Measurements from ENCODE around the gene DPP6.
A peak's percentile ranks its signal among the peaks of the same experiment; 100 is the strongest.

The DPP6 gene

DNA sequence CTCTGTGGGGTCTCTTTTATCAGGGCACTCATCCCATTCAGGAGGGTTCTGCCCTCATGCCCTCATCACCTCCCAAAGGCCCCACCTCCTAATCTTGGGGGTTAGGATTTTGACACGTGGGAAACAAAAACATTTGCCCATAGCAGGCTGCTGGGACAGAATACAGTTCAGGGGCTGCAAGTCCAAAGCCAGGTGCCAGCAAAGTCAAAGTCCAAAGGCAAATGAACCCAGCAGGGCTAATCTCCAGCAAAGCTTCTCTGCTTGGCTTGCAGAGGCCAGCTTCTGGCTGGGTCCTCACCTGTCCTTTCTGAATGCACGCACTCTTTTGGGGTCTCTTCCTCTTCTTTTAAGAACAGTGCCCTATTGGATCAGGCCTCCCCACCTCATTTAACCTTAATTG, 359.9 kb downstream of the DPP6 start:
- DNase-seq (ENCODE audit: low spot score): no peak

DNA sequence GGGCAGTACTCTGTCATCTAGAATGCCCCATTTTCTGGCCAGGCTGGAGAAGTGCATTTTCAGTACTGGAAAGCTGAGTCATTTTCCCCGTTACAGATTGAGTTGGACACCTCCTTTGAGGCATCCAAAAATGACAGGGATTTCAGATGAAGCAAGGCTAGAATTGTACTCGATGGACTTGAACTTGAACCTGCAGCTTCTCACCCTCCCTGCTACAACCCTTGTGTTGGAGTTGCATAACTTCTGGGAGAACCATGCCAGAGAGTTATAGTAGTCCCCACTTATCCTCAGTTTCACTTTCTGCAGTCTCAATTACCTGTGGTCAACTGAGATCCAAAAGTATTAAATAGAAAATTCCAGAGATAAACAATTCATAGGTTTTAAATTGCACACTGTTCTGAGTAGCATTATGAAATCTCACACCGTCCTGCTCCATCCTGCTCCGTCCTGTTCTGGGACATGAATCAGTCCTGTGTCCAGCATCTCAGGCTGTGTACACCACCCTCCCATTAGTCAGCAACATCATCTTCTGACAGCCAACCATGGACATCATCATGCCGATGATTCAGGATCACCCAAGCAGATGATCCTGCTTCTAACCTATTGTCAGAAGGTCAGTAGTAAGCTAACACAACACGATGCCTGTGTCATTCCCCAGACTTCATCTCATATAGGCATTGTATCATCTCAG, 363.7 kb downstream of the DPP6 start:
- DNase-seq (ENCODE audit: low spot score): no peak

DNA sequence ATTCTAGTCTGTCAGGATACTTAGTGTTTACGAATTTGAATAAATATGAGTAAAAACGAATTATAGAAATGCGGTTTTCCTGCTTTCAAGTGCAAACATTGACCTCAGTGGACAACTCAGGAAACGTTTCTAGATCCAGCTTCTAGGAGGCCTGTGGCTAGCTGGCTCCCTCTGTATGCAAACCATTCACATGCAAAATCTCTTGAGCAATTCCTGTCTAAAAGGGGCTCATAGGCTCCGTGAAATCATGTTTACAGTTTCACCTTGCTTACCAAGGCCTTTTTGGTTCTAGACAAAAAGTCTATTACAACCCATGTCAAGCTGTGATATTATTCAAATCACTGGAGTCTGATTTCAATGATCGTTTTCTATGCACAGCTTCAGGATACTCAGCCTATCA, 364.5 kb downstream of the DPP6 start:
- no peak for DNase-seq (ENCODE audit: low spot score)

DNA sequence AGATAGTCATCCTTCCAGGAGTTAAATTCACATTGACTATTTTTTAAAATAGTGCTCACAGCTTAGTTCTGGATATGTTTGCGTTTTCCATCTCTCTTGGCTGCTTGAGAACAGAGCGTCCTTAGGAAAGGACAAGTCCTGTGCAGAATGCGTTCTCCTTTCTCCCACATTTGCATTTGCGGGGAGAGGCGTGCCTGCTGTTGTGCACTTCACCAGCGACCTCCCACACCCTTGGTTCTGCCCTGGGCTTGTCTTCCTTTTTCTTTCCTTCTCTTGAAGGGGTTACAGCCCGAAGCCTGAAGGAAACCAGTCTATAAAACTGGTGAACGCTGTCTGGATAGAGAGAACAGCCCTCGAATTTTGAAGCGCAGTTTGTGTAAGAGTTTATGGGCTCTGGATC, 367.1 kb downstream of the DPP6 start:
- DNase-seq (ENCODE audit: low spot score): no peak

DNA sequence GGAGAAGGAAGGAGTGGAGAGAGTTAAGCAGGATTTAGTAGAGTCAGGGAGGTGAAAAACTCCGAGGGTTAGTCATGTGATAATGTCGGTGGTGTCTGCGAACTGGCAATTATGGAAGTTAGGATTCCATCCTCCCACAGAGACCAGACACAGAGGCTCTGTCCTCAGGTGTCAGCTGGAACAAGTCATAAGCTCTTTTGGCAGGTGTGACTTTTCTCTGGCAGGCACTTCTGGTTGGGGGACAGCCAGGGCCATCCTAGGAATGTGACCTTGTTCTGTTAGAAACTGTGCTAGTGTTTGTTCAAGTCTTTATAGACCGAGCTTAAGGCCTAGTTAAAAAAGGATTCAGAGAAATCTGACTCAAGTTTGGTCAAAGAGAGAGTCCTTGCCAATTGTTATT, 371.0 kb downstream of the DPP6 start:
- no peak for DNase-seq (ENCODE audit: low spot score)

DNA sequence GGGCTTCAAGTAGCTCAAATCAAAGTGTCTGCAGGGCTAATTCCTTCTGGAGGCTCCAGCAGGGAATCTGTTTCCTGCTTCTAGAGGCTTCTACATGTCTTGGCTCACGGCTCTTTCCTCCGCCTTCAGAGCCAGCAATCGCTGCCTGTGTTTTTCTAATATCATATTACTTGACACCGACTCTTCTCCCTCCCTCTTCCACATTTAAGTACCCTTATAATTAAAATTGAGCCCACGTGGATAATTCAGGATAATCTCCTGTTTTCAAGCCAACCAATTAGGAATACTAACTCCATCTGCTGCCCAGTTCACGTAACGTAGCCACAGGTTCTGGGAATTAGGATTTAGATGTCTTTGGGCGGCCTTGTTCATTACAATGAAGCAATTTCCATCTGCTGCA, 372.2 kb downstream of the DPP6 start:
- peak; percentile 68 for DNase-seq (ENCODE audit: low spot score)

DNA sequence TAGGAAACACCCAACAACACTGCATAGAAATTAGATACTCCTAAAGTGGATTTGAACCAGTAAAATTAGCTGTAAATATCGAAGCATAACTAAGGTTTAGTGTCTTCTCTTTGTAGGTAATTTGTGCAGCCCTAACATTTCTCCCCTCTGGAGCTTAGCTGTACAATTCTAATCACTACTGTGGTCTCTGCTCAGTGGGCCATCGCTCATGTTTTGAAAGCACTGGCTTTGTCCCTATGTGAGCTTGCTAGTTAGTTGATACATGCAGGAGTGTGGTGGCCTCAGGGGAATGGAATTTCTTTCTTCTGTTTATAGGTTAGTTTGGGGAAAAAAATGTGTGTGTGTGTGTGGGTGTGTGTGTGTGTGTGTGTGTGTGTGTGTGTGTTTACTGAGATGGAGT, 373.1 kb downstream of the DPP6 start:
- no peak for DNase-seq (ENCODE audit: low spot score)

DNA sequence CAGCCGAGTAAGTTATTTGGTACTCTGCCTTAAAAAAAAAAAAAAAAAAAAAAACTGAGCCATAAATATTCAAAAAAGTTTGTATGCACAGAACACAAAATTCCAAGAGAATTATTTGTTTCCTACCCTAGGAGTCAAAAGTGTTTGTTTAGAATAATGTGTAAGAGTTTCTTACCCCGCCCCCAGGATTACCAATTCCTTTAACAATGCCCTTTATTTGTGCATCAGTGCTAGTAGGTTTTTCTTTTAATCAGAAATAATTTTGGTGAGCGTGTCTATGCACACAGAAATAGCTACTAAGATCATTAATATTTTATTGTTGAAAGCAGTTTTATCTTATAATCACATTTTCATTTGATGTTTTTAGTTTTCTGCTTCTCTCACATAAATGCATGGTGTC, 374.6 kb downstream of the DPP6 start:
- no peak for DNase-seq (ENCODE audit: low spot score)

DNA sequence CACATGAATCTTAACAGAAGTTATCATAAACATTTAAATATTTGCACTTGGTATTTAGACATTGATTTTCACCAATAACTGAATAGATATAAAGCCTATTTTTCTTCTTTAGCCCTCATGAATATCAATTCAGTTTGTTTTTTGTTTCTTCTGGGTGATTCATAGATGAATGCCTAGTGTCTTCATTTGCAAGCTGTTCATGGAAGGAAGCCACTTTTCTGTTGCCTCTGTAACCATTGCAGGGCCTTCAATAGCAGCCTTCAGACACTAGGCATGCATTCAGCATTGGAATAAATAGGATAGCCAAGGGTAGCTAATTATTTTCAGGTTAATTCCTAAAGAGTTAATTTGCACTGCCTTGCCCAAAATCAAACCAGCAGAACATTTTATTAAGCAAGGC, 375.3 kb downstream of the DPP6 start:
- DNase-seq (ENCODE audit: low spot score): no peak

DNA sequence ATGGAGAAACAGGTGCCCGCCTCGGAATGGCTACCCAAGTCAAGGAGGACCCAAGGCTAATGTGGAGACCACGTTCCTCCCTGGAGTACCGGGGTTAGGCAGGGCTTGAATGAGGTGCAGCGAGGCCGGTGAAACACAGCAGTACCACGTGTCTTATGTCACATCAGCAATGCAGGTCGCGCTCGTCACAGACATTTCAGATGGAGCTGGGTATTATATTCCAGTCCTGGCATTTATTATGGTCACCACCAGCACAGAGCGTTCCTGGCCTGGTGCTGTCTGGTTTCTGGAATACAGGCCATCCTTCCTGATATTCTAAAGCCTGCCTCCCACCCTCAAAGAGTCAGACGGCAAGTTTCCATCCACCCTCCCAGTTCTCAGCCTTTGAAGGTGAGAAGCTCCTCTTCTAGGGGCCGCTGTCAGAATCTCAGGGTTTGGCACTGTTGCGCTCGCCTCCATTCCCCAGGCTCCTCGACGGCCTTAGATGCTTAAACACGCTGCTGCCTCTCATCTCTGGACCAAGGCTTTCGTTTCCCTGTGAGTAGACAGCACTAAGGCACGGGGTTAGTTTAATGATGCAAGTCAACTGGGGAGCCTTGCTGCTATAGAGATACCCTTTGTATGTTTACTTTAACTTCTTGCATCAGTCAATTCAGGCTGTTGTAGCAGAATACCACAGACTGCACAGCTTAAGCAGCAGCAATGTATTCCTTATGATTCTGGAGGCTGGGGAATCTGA, 377.6 kb downstream of the DPP6 start:
- no peak for DNase-seq (ENCODE audit: low spot score)

DNA sequence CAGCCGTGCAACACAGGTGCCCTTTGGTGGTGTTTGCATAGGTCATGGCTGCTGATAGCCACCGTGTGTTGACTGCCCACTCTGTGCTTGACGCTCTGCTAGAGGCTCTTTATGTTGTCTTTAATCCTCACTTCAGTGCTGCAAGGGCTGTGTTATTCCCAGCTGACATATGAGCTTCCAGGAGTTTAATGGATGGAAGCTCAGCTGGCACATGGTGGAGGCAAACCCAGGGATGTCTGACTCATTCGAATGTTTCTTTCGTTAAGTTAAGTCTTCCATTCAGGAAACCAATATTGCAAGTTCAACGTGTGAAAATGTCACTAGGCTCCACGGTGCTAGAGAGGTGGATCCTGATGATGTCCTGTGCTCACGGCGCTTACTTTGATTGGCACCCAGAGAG, 378.4 kb downstream of the DPP6 start:
- no peak for DNase-seq (ENCODE audit: low spot score)

DNA sequence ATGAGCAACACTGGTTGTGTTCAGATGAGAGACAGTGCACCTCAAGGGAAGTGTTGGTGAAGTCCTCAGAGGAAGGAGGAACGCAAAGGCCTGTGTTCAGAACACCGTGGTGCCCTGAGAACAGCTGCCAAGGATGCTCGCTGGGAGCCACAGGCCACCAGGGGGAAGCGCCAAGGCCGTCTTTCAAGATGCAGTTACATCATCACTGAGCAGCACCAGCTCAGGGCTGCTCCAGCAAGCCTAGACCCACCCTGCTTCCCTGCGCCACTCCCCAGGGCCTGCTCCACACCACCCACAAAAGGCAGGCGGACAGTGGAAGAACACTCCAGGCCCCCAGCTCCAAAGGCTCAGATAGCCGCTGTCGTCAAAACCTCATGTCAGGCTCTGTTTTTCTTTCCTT, 378.8 kb downstream of the DPP6 start:
- no peak for DNase-seq (ENCODE audit: low spot score)

DNA sequence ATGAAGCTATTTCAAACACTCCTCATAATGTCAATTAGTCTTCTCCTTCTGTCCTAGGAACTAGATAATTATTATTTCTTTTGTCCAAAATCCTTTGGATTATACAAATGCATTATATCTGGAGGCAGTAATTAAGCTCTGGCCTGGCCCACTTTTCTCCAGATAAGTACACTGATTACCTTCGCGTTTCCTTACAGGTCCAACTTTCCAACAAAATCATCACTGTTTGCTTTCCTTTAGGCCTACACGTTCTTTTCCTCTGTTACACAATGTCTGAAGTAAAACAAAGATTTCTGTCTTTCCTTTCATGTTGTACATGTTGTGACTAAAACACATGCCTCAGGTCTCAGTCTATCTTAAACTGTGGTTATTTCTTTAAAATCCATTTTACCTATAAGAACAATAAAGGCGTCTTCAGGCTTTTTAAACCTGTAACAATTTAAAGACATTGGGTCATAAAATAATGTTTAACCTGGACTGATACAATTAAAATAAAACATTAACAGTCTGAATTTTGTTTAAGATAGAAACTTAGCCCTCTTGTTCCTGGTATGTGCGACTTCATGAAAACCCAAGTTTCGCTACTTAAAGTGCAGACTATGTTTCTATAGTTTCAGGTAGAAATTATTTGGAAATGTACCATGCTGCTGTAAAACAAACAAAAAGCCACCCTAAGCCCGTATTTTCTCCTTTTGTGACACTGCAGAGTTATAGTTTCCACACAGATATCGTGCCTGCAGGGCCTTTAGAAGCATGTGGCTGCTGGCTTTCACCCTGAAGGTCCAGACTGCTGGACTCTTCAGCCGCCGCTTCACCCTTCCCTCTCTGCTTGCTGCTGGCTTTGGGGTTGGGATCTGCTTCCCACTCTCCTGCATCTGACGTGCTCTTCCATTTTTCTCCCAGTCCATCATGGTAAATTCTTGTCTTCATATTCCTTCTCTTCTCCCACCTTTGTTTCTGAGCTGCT, 381.7 kb downstream of the DPP6 start:
- DNase-seq (ENCODE audit: low spot score): no peak

DNA sequence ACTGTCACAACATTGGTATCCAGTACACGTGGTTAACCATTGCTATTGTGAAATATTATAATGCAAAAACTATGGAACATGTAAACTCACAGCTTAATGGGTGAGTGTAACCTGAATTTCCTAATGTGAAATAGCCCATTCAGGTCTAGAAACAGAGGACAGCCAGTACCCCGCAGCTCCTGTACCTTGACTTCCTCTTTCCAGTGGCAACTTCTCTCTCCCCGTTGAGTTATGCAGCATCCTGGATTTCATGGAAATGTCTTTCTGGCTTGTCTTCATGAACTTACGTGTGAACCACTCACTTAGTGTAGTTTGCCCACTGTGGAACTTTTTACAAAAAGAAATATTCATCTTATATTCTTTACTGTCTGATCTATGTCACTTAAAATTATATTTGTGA, 384.4 kb downstream of the DPP6 start:
- DNase-seq (ENCODE audit: low spot score): no peak

DNA sequence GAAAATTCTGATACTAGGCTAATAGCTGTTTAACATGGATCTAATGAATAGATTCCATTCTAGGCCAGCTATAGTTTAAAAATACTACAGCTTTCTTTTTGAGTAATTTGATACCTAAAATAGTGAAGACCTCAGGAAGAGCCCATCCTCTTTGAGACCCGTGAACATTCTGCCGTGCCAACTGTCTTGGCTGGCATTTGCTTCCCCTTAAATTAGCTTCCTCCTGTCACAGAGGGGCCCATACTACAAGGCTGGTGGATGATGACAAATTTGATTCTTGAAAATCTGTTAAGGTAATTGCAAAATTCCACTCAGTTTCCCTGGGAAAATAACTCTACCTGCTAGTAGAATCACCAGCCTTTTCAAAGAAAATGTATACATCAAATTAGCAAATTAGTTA, 385.0 kb downstream of the DPP6 start:
- no peak for DNase-seq (ENCODE audit: low spot score)

DNA sequence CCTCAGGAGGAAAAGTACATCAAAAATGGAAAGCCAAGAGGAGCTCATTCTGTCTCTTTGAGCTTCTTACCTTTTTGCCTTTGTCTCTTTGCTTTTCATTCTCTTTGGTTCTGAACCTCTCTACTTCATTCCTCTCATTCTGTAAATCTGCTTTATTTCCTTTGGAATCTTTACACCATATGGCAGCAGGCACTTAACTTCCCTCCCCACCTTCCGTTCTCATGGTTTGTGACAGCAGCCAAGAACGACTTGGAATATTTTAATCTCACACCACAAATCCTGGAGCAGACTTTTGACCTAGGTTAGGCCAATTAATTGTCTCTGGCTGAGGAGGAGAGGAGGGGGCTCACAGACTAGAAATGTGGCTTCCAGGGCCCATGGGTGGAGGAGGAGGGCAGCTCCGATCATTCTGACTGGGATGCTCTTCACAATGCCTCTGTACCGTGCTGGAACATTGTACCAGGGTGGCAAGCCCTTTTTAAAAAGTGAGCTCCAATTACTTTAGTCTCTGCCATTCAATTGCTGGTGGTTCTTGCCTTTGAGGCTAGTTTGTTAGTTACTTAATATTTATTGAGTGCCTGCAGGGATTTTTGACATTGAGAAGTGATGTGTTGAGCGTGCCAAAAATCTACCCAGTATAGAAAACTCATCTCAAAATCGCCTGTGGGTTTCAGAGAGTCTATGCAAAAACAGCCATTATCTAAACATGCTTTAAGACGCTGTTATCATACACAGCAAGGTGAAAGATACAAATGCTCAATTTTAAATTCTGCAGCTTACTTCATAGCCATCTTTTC, 386.6 kb downstream of the DPP6 start:
- DNase-seq (ENCODE audit: low spot score): peak; percentile 49

DNA sequence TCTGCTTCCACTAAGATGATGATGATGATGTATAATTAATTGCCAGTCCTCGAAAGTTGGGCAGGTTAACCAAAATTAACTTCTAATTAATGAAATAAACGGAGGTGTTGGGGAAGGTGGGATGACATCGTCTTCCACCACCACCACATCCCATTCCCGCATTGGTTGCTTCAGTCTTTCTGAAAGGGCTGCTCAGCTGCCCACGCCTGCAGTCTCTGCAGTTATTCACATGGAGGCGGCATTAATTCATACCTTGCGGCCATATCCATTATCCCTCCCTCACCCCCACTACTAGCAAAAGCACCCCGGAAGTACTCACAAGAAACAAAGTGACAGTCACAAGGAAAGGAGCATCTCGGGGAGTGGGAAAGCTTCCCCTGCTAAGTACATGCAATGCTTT, 387.9 kb downstream of the DPP6 start:
- DNase-seq (ENCODE audit: low spot score): no peak

DNA sequence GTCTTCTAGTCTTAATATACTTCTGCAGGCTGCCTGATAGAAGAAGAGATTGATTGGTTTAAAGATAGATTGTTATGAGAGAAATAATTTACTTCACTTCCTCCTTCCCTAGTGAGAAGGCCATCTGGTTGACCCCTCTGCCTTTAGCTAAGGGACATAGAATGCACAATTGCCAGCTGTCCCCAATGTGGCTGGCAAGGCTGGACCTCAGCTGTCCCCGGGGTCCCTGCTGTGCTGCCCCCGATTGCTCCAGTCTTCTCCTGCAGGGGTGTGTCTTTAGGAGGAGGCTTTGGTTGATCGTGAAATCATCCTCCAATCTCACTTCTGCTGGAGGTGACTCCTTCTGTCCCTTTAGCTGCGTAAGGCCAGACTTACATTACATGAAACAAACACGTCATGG, 388.5 kb downstream of the DPP6 start:
- no peak for DNase-seq (ENCODE audit: low spot score)

DNA sequence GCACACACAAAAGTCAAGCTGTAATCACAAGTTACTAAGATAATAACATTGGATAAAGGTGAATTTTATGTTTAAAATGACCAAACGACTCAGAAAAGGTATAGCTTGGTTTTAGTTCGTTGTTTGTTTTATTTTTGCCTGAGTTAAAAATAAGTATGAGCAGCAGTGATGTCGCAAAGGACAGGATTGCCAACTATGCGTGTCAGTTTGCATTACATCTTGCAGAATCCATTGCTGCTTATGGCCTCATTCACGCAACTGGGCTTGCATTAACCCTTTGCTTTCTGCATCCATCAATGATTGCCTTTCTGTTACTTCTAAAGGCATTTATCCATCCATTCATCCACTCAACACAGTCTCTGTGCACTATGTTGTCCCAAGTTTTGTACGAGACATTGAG, 389.6 kb downstream of the DPP6 start:
- no peak for DNase-seq (ENCODE audit: low spot score)

DNA sequence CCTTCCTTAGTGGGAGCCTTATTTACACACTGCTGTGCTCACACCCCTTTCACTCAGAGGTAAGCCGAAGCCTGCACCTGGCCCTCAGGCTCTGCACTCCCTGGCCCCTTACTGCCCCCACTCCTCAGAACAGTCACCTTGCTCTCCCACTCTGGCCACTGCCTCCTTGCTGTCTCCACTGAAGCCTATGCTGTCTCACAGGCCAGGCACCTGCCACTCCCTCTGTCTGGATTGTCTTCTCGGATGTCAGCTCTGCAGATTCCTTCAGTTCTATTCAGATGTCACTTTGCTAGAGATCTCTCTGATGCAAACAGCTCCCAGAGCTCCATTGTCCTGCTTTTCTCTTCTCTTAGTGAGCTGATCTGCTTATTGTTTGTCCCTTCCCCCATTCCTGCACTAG, 390.7 kb downstream of the DPP6 start:
- DNase-seq (ENCODE audit: low spot score): no peak

DNA sequence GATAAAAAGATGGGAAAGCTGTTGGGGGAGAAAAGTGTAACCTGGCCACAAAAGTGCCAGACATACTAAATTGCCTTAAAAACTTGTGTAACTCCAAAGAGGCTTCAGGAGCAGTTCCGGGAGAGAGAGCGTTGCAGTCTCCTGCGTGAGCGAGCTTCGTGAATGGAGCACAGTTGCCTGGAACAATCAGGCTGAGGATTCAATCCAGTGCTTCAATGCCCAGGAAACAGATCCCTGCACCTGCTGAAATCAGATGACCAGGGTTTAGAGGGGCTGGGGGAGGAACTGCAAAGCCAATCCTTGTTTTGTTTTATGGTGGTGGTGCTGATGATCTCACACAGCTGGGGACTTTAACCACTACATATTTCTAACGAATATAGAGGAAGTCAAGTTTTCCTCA, 398.3 kb downstream of the DPP6 start:
- no peak for DNase-seq (ENCODE audit: low spot score)
